Transverse colon (tissue), 4 donors: ENCODE data around the gene KMT2E. TPM values are rescaled to one million over a fixed set of nuclear protein-coding genes. Genes with fewer than 3 reads are reported as not detected.
A peak's percentile ranks its signal among the peaks of the same experiment; 100 is the strongest.

Source experiments
- DNase-seq: peaks from one replicate; pipeline ENCODE4 v3.0.0-alpha.2; 2019
- H3K27ac ChIP-seq, 4 donors: fragments of 200-600 bp; sonication (generic); 2 replicates each; pipeline ENCODE4 v1.5.1; 2016 to 2018; ENCODE audit warnings: inconsistent platforms in 4 of 4
- H3K27me3 ChIP-seq: fragments of 200-600 bp; sonication (generic); 2 replicates; pipeline ENCODE4 v1.5.1; 2017; ENCODE audit warnings: inconsistent platforms
- H3K36me3 ChIP-seq, 4 donors: fragments of 200-600 bp; sonication (generic); 2 replicates each; pipeline ENCODE4 v1.5.1; 2017 to 2019; ENCODE audit warnings: inconsistent platforms in 4 of 4
- H3K4me1 ChIP-seq, 4 donors: fragments of 200-600 bp; sonication (generic); 2 replicates each; pipeline ENCODE4 v1.5.1; 2017 to 2020; ENCODE audit warnings: inconsistent platforms in 4 of 4
- H3K4me3 ChIP-seq, 4 donors: fragments of 200-600 bp; sonication (generic); 1 replicate in 1 of 4; 2 replicates in 3 of 4; pipeline versions ENCODE4 v1.5.1 to v1.6.1; 2017 to 2019; ENCODE audit warnings: inconsistent platforms in 4 of 4
- H3K9me3 ChIP-seq, 2 donors: fragments of 200-600 bp; sonication (generic); 2 replicates each; pipeline ENCODE4 v1.5.1; 2017 to 2019; ENCODE audit warnings: inconsistent platforms in 2 of 2
- EP300 ChIP-seq: sonication (generic); formaldehyde crosslinking; IDR thresholded peaks from one replicate; pipeline ENCODE4 v1.6.1; 2017; ENCODE audit warnings: antibody characterized with exemption, low read depth
- POLR2A ChIP-seq: fragments of 450-650 bp; IDR thresholded peaks from one replicate; pipeline ENCODE4 v1.6.1; 2016; ENCODE audit warnings: antibody characterized with exemption, mild to moderate bottlenecking, moderate library complexity
- POLR2AphosphoS5 ChIP-seq, 3 donors: sonication (generic); formaldehyde crosslinking; IDR thresholded peaks; one replicate each; pipeline ENCODE4 v1.6.1; 2016; ENCODE audit warnings: antibody characterized with exemption in 3 of 3
- WGBS, 2 donors: methylation state at CpG; one replicate each; pipeline ENCODE4 v1.1.5; 2018; ENCODE audit warnings: low coverage in 1 of 2; 5-methylcytosine and 5-hydroxymethylcytosine counted together
- in situ Hi-C, 4 donors: fragments of 200-750 bp; cut with MboI; loops; one replicate each; pipeline versions ENCODE4 v1.15.0 to v1.15.1; 2017; ENCODE audit warnings: low sequenced_read_pairs in 3 of 4, low pct_ligation_motif_present in 1 of 4, low pct_unique_long_range_greater_than_20kb in 1 of 4
- intact Hi-C: fragments of 100-400 bp; cut with DNase I; formaldehyde crosslinking; loops from one replicate; pipeline ENCODE4 v1.15.1; 2023; ENCODE audit warnings: low total_unique reads
- total RNA-seq, 4 donors: library from RNA; depleted of rRNA; stranded (reverse); fragments of >200 nt; gene quantifications; one replicate each; pipeline ENCODE4 v1.1.0, GENCODE V29; 2016
- TF ChIP-seq, protein P1 (sequence below), 5 experiments: fragments of 200-600 bp in 3 of 5; fragments of 450-650 bp in 2 of 5; sonication (generic) in 3 of 5; IDR thresholded peaks; 1 replicate in 2 of 5; 2 replicates in 3 of 5; pipeline ENCODE4 v1.5.1; 2016 to 2017; ENCODE audit warnings: antibody characterized with exemption in 5 of 5, inconsistent platforms in 3 of 5, mild to moderate bottlenecking in 2 of 5, moderate library complexity in 1 of 5

Gene KMT2E
- total RNA-seq, 4 donors from 2014 or later = 86.8 to 362 (median 178) TPM

DNA sequence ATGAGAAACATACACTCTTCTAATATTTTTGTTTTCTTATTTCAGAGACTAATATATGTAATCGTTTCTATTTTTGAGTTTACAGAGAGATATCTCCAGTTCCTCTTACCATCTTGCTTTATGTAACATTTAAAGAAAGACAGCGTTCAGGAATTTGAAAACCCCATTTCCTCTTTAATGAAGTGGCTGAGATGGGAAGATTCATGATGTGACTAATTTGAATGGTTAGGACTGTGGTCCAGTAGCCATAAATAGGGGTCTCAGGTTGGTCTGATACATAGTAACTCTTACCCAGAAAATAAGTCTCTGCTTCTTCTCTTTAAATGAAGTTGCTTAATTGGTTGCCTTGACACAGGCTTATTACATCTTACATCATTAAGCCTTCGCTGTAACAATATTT is 6.9 kb downstream of the KMT2E start:
- TF ChIP-seq, protein P1, sequence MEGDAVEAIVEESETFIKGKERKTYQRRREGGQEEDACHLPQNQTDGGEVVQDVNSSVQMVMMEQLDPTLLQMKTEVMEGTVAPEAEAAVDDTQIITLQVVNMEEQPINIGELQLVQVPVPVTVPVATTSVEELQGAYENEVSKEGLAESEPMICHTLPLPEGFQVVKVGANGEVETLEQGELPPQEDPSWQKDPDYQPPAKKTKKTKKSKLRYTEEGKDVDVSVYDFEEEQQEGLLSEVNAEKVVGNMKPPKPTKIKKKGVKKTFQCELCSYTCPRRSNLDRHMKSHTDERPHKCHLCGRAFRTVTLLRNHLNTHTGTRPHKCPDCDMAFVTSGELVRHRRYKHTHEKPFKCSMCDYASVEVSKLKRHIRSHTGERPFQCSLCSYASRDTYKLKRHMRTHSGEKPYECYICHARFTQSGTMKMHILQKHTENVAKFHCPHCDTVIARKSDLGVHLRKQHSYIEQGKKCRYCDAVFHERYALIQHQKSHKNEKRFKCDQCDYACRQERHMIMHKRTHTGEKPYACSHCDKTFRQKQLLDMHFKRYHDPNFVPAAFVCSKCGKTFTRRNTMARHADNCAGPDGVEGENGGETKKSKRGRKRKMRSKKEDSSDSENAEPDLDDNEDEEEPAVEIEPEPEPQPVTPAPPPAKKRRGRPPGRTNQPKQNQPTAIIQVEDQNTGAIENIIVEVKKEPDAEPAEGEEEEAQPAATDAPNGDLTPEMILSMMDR (IDR thresholded peaks at IDR 0.05) = no peak
- TF ChIP-seq POLR2A (no peak), EP300 (no peak), POLR2AphosphoS5 (IDR thresholded peaks at IDR 0.05) (no peak)
- Histone ChIP-seq H3K36me3 (no peaks in the 10 kb centered on the region), H3K27ac (peak overlapping the region in 2 of 4 donors; percentile 25 to 32), H3K4me1 (peaks cover 57 to 96% (median 77%) of the 10 kb centered on the region in 4 donors), H3K9me3 (no peaks in the 10 kb centered on the region), H3K27me3 (no peaks in the 10 kb centered on the region), H3K4me3 (peak overlapping the region in 1 of 4 donors; percentile 6)
- 44% methylated on average over 3 of the region's 3 CpGs for WGBS, 2 donors
- in situ Hi-C loops (no loop called here), intact Hi-C loops (no loop called here)
- no peak for DNase-seq

DNA sequence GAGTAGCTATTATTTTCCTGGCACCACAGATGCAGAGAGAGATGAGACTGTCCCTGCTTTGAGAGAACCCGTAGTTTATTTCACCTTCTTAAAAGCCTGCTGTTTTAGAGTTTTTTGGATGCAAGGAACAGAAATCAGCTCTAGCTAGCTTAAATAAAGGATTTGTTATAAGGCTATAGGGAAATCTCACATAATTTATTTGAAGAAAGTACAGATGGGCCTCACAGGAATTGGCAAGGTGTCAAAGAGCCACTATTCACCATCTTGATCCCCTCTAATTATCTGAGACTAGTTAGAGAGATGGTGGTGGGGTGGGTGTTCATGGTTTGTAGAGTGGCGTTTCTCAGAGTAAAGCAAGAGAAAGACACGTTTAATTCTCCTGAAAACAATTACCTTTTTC is 7.3 kb downstream of the KMT2E start:
- peak overlapping the region in 1 of 4 donors; percentile 6 for H3K4me3 ChIP-seq
- no peaks in the 10 kb centered on the region for H3K27me3 ChIP-seq
- no peak for DNase-seq
- no peaks in the 10 kb centered on the region for H3K36me3 ChIP-seq
- intact Hi-C loops (no loop called here), in situ Hi-C loops (no loop called here)
- H3K4me1 ChIP-seq = peaks cover 60 to 96% (median 79%) of the 10 kb centered on the region in 4 donors
- no peaks in the 10 kb centered on the region for H3K9me3 ChIP-seq
- WGBS, 2 donors = 49 to 53% methylated on average over 3 of the region's 3 CpGs
- TF ChIP-seq, protein P1 (IDR thresholded peaks at IDR 0.05) = no peak
- TF ChIP-seq EP300 = no peak
- no peak for TF ChIP-seq POLR2AphosphoS5 (IDR thresholded peaks at IDR 0.05)
- TF ChIP-seq POLR2A = no peak
- H3K27ac ChIP-seq = peak overlapping the region in 2 of 4 donors; percentile 25 to 32

GRCh38 chr7:105021967-105022366 is 8.0 kb downstream of the KMT2E start:
- Histone ChIP-seq H3K36me3 (no peaks in the 10 kb centered on the region), H3K4me1 (peaks cover 63 to 99% (median 80%) of the 10 kb centered on the region in 4 donors), H3K9me3 (no peaks in the 10 kb centered on the region), H3K27me3 (no peaks in the 10 kb centered on the region), H3K27ac (no peak overlapping the region), H3K4me3 (no peak overlapping the region)
- in situ Hi-C loops (no loop called here), intact Hi-C loops (no loop called here)
- TF ChIP-seq POLR2A (no peak), POLR2AphosphoS5 (IDR thresholded peaks at IDR 0.05) (no peak)
- no peak for DNase-seq
- 84 to 90% methylated on average over 3 of the region's 3 CpGs for WGBS, 2 donors

- no peaks in the 10 kb centered on the region for H3K36me3 ChIP-seq
These were observed 8.5 kb downstream of the KMT2E start for GRCh38 chr7:105022458-105022857.

More at GRCh38 chr7:105022458-105022857, 8.5 kb downstream of the KMT2E start:
- DNase-seq = no peak
- H3K4me1 ChIP-seq = peaks cover 61 to 99% (median 81%) of the 10 kb centered on the region in 4 donors
- no peak for TF ChIP-seq EP300
- no peak for TF ChIP-seq POLR2AphosphoS5 (IDR thresholded peaks at IDR 0.05)
- TF ChIP-seq, protein P1 (IDR thresholded peaks at IDR 0.05) = no peak
- no peak for TF ChIP-seq POLR2A
- no peaks in the 10 kb centered on the region for H3K27me3 ChIP-seq
- H3K27ac ChIP-seq = no peak overlapping the region
- WGBS, 2 donors = 57 to 60% methylated on average over 4 of the region's 4 CpGs
- intact Hi-C loops = no loop called here
- no peaks in the 10 kb centered on the region for H3K9me3 ChIP-seq
- no peak overlapping the region for H3K4me3 ChIP-seq
- in situ Hi-C loops = no loop called here
